Spleen (tissue), 7 donors: ENCODE measurements around the gene ARHGDIG.

Experiments used
- CTCF ChIP-seq, 11 experiments: fragments of 200-600 bp in 7 of 11; fragments of 450-650 bp in 4 of 11; sonication (generic) in 4 of 11; IDR thresholded peaks in 8 of 11; conservative IDR thresholded peaks in 3 of 11; 1 replicate in 7 of 11; 2 replicates in 4 of 11; pipeline versions ENCODE4 v1.4.0 to v1.8.0; 2016 to 2021; ENCODE audit warnings: antibody characterized with exemption in 11 of 11, inconsistent platforms in 4 of 11, mild to moderate bottlenecking in 1 of 11
- POLR2A ChIP-seq, 3 donors: fragments of 450-650 bp; IDR thresholded peaks; one replicate each; pipeline ENCODE4 v1.5.1; 2017; ENCODE audit warnings: antibody characterized with exemption in 3 of 3, mild to moderate bottlenecking in 1 of 3
- POLR2AphosphoS5 ChIP-seq, 3 donors: sonication (generic); formaldehyde crosslinking; IDR thresholded peaks; one replicate each; pipeline ENCODE4 v1.5.1; 2017; ENCODE audit warnings: antibody characterized with exemption in 3 of 3
- donor health status: DM: no; HTN: no; CAD: no; lungs with moderate emphysema.
- donor health status: DM: no; HTN: no; CAD: no.
- donor health status: DM: no; HTN: no; CAD: no.

- TF ChIP-seq CTCF (IDR thresholded peaks at IDR 0.05 in 8 of 11, conservative IDR thresholded peaks at IDR 0.05 in 3 of 11) (no peak), POLR2A (IDR thresholded peaks at IDR 0.05) (no peak), POLR2AphosphoS5 (IDR thresholded peaks at IDR 0.05) (no peak)
These were observed 45.2 kb downstream of the ARHGDIG start for GRCh38 chr16:325375-326145.
